Hepatocyte (in vitro differentiated cells): ENCODE measurements around the gene RIOX2. TPM values are rescaled to one million over a fixed set of nuclear protein-coding genes. Genes with fewer than 3 reads are reported as not detected.

Experiments used
- DNase-seq: peaks from one replicate; pipeline ENCODE4 v3.0.0-alpha.2; 2016; ENCODE audit warnings: low spot score
- H2AFZ ChIP-seq: fragments of 200-600 bp; sonication (generic); 2 replicates; pipeline ENCODE4 v1.6.0; 2016; ENCODE audit warnings: antibody characterized with exemption, mild to moderate bottlenecking
- H3K27ac ChIP-seq: fragments of 200-600 bp; sonication (generic); 2 replicates; pipeline ENCODE4 v1.5.1; 2016; ENCODE audit warnings: mild to moderate bottlenecking
- H3K27me3 ChIP-seq: fragments of 200-600 bp; sonication (generic); 2 replicates; pipeline ENCODE4 v1.6.1; 2016
- H3K36me3 ChIP-seq: fragments of 200-600 bp; sonication (generic); replicated peaks from 2 replicates; pipeline ENCODE4 v1.5.1; 2016; ENCODE audit warnings: low read depth; ENCODE audit not compliant: insufficient read depth
- H3K4me1 ChIP-seq: fragments of 200-600 bp; sonication (generic); 2 replicates; pipeline ENCODE4 v1.5.1; 2016; ENCODE audit warnings: mild to moderate bottlenecking, moderate library complexity; ENCODE audit not compliant: insufficient read depth
- H3K4me2 ChIP-seq: fragments of 200-600 bp; sonication (generic); 2 replicates; pipeline ENCODE4 v1.6.0; 2016
- H3K4me3 ChIP-seq: fragments of 200-600 bp; sonication (generic); 2 replicates; pipeline ENCODE4 v1.5.1; 2016; ENCODE audit warnings: mild to moderate bottlenecking
- H3K79me2 ChIP-seq: fragments of 200-600 bp; sonication (generic); 2 replicates; pipeline ENCODE4 v1.6.0; 2017; ENCODE audit warnings: mild to moderate bottlenecking
- H3K9me2 ChIP-seq: fragments of 200-600 bp; sonication (generic); replicated peaks from 2 replicates; pipeline ENCODE4 v1.6.0; 2017; ENCODE audit warnings: mild to moderate bottlenecking; ENCODE audit not compliant: insufficient read depth
- H3K9me3 ChIP-seq: fragments of 200-600 bp; sonication (generic); 2 replicates; pipeline ENCODE4 v1.5.1; 2016; ENCODE audit warnings: low read depth, mild to moderate bottlenecking
- H4K20me1 ChIP-seq: fragments of 200-600 bp; sonication (generic); 2 replicates; pipeline ENCODE4 v1.6.0; 2016; ENCODE audit warnings: mild to moderate bottlenecking; ENCODE audit not compliant: insufficient read depth, poor library complexity, severe bottlenecking
- EZH2 ChIP-seq: fragments of 200-600 bp; sonication (generic); IDR thresholded peaks from 2 replicates; pipeline ENCODE4 v1.6.1; 2016; ENCODE audit warnings: antibody characterized with exemption, mild to moderate bottlenecking, borderline replicate concordance
- EZH2phosphoT487 ChIP-seq: fragments of 200-600 bp; sonication (generic); IDR thresholded peaks from one replicate; pipeline ENCODE4 v1.6.1; 2018; ENCODE audit warnings: antibody characterized with exemption, mild to moderate bottlenecking, low read depth, moderate library complexity; ENCODE audit not compliant: unreplicated experiment, severe bottlenecking
- whole genome bisulfite sequencing: methylation state at CpG from one replicate; pipeline ENCODE4 v1.1.6; 2016; ENCODE audit warnings: low lambda C conversion rate; ENCODE audit errors: missing lambda C conversion rate; 5-methylcytosine and 5-hydroxymethylcytosine counted together
- polyA plus RNA-seq: library from polyadenylated mRNA; unstranded; fragments of >200 nt; fragmentation: Nextera tagmentation; extraction: Ambion mirVana; gene quantifications from 2 replicates; pipeline ENCODE4 v1.2.1, GENCODE V29; 2016
- total RNA-seq: library from RNA; depleted of rRNA; stranded (reverse); fragments of >200 nt; gene quantifications from 2 replicates; pipeline ENCODE4 v1.2.3, GENCODE V29; 2014
- TF ChIP-seq, protein P1 (sequence below): fragments of 200-600 bp; sonication (generic); IDR thresholded peaks from 2 replicates; pipeline ENCODE4 v1.5.1; 2016; ENCODE audit warnings: antibody characterized with exemption, mild to moderate bottlenecking; ENCODE audit not compliant: poor library complexity

The RIOX2 gene
- total and polyA plus RNA-seq, 2 experiments from 2014 or later, result 15.5 to 26.2 TPM

DNA sequence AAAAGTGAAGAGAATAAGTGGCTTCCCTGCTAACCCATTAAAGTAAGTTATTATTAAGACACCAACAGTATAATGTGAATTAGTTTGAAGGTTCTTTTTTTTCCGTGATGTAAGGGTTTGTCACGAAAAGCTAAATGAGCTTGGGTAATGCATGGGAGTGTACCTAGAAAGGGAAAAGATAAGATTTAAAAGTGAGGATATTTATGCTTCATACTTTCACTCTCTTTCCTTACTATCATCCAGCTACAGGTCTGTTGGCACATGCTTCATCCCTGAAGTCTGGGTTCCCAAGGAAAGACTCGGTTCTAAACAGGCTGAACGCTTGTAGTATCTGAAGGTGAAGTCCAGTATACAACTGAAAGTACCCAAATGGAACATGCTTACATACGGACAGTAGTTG lies 26.9 kb upstream of the RIOX2 start:
- H3K9me2 ChIP-seq, result no peaks in the 10 kb centered on the region
- no peak overlapping the region for H3K4me2 ChIP-seq
- peaks cover 6% of the 10 kb centered on the region for H3K4me1 ChIP-seq
- H2AFZ ChIP-seq, result no peak overlapping the region
- H3K79me2 ChIP-seq, result no peaks in the 10 kb centered on the region
- H4K20me1 ChIP-seq, result no peaks in the 10 kb centered on the region
- no peaks in the 10 kb centered on the region for H3K27me3 ChIP-seq
- H3K27ac ChIP-seq, result no peak overlapping the region
- H3K9me3 ChIP-seq, result no peaks in the 10 kb centered on the region
- no peak for DNase-seq
- H3K36me3 ChIP-seq, result no peaks in the 10 kb centered on the region
- TF ChIP-seq EZH2phosphoT487, result no peak
- TF ChIP-seq, protein P1, sequence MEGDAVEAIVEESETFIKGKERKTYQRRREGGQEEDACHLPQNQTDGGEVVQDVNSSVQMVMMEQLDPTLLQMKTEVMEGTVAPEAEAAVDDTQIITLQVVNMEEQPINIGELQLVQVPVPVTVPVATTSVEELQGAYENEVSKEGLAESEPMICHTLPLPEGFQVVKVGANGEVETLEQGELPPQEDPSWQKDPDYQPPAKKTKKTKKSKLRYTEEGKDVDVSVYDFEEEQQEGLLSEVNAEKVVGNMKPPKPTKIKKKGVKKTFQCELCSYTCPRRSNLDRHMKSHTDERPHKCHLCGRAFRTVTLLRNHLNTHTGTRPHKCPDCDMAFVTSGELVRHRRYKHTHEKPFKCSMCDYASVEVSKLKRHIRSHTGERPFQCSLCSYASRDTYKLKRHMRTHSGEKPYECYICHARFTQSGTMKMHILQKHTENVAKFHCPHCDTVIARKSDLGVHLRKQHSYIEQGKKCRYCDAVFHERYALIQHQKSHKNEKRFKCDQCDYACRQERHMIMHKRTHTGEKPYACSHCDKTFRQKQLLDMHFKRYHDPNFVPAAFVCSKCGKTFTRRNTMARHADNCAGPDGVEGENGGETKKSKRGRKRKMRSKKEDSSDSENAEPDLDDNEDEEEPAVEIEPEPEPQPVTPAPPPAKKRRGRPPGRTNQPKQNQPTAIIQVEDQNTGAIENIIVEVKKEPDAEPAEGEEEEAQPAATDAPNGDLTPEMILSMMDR, result no peak
- H3K4me3 ChIP-seq, result no peak overlapping the region
- 90% methylated on average over 5 of the region's 5 CpGs for WGBS

DNA sequence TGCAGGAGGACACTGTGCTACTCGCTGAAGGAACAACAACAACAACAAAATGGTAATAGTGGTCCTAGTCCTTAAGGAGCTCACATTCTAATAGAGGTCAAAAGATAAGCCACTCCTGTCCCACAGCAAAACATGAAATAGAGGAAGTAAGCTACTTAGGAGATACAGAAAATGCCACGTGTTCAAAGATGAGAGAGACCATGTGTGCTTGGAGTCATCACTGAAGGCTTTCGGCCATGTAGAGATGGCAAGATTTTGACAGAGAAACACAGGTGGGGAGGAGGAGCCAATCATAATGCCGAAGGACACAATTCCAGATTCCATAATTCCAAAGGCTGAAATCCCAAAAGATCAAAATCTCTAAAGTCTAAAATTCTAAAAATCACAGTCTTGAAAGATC lies 24.8 kb upstream of the RIOX2 start:
- no peak overlapping the region for H3K27ac ChIP-seq
- no peak overlapping the region for H3K4me3 ChIP-seq
- TF ChIP-seq, protein P1, result no peak
- TF ChIP-seq EZH2phosphoT487 (no peak), EZH2 (no peak)
- no peaks in the 10 kb centered on the region for H3K9me3 ChIP-seq
- H2AFZ ChIP-seq, result no peak overlapping the region
- DNase-seq, result no peak
- WGBS, result 94% methylated on average over 4 of the region's 4 CpGs
- no peaks in the 10 kb centered on the region for H3K9me2 ChIP-seq
- H4K20me1 ChIP-seq, result no peaks in the 10 kb centered on the region
- peaks cover 7% of the 10 kb centered on the region for H3K4me1 ChIP-seq
- no peak overlapping the region for H3K4me2 ChIP-seq
- H3K27me3 ChIP-seq, result no peaks in the 10 kb centered on the region
- no peaks in the 10 kb centered on the region for H3K79me2 ChIP-seq
- H3K36me3 ChIP-seq, result no peaks in the 10 kb centered on the region

DNA sequence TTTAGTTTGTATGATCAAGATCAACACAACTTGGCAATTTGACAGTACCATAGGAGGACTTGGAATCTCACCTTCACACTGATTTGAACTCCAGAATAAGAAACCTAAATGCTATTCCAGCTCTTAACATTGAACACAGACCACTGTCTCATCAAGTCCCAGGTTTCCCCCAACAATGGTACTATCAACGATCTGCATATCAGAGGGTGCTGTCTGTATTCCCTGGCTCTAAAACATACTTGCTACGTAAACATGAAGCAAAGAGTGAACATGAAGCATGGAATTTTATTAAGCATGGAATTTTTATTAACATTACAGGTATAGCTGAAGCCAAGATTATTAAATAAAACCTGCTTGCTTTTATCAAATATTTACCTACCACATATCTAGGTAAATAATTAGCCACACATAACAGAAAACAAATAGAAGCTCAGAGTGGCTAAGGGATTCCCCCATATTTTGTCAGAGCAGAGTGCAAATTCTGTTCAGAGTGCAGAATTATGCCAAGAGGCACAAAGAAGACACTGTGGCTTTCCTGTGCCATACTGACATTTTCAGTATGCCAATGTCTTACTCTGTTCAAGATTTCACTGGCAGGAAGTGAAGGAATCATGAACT lies 22.2 kb upstream of the RIOX2 start:
- no peaks in the 10 kb centered on the region for H3K9me2 ChIP-seq

More for the DNA sequence above, 22.2 kb upstream of the RIOX2 start:
- Histone ChIP-seq H3K27me3 (no peaks in the 10 kb centered on the region), H3K4me1 (peaks cover 7% of the 10 kb centered on the region), H3K27ac (no peak overlapping the region), H4K20me1 (no peaks in the 10 kb centered on the region), H3K4me3 (no peak overlapping the region), H3K79me2 (no peaks in the 10 kb centered on the region), H2AFZ (no peak overlapping the region), H3K9me3 (no peaks in the 10 kb centered on the region), H3K36me3 (no peaks in the 10 kb centered on the region), H3K4me2 (no peak overlapping the region)
- WGBS, result 76% methylated on average over 2 of the region's 2 CpGs
- TF ChIP-seq EZH2phosphoT487 (no peak), EZH2 (no peak)
- TF ChIP-seq, protein P1, result no peak
- no peak for DNase-seq
